Endodermal cell (in vitro differentiated cells): ENCODE data around the gene VPS41. TPM values are rescaled to one million over a fixed set of nuclear protein-coding genes. Genes with fewer than 3 reads are reported as not detected.

ENCODE experiments used
- DNase-seq: peaks from one replicate; pipeline ENCODE4 v3.0.0-alpha.2; 2017
- H3K27ac ChIP-seq: 2 replicates; pipeline ENCODE4 v1.5.1; 2013; ENCODE audit warnings: mild to moderate bottlenecking, low read depth, low read length, moderate library complexity
- H3K27me3 ChIP-seq: 2 replicates; pipeline ENCODE4 v1.6.1; 2013; ENCODE audit warnings: mild to moderate bottlenecking, low read length, moderate library complexity; ENCODE audit not compliant: insufficient read depth, control insufficient read depth, poor library complexity, severe bottlenecking
- H3K36me3 ChIP-seq: 2 replicates; pipeline ENCODE4 v1.7.0; 2013; ENCODE audit warnings: mild to moderate bottlenecking, low read length, moderate library complexity; ENCODE audit not compliant: control insufficient read depth, insufficient read depth
- H3K4me1 ChIP-seq: one replicate; pipeline ENCODE4 v1.7.0; 2013; ENCODE audit warnings: low read length; ENCODE audit not compliant: control insufficient read depth, insufficient read depth
- H3K4me3 ChIP-seq: 2 replicates; pipeline ENCODE4 v1.5.1; 2013; ENCODE audit warnings: mild to moderate bottlenecking, low read length, moderate library complexity
- H3K9ac ChIP-seq: 2 replicates; pipeline ENCODE4 v1.6.1; 2013; ENCODE audit warnings: mild to moderate bottlenecking, low read length, moderate library complexity; ENCODE audit not compliant: poor library complexity, severe bottlenecking; ENCODE audit errors: extremely low read depth
- H3K9me3 ChIP-seq: 2 replicates; pipeline ENCODE4 v1.6.1; 2013; ENCODE audit warnings: mild to moderate bottlenecking, low read length, moderate library complexity; ENCODE audit not compliant: control insufficient read depth
- H3K27ac Mint-ChIP-seq: 2 replicates; pipeline ENCODE4 v1.8.0; 2020; ENCODE audit warnings: mixed read lengths
- H3K27me3 Mint-ChIP-seq: 2 replicates; pipeline ENCODE4 v1.8.0; 2021; ENCODE audit warnings: mild to moderate bottlenecking, mixed read lengths; ENCODE audit not compliant: insufficient read depth
- H3K36me3 Mint-ChIP-seq: 2 replicates; pipeline ENCODE4 v1.8.0; 2020; ENCODE audit warnings: low read depth, mixed read lengths
- H3K4me1 Mint-ChIP-seq: 2 replicates; pipeline ENCODE4 v1.8.0; 2020; ENCODE audit warnings: mixed read lengths
- H3K4me3 Mint-ChIP-seq: 2 replicates; pipeline ENCODE4 v1.8.0; 2020; ENCODE audit warnings: mild to moderate bottlenecking, moderate library complexity, mixed read lengths
- H3K9me3 Mint-ChIP-seq: 2 replicates; pipeline ENCODE4 v1.8.0; 2020; ENCODE audit warnings: mild to moderate bottlenecking, mixed read lengths
- WGBS, 2 experiments: methylation state at CpG; one replicate each; pipeline versions ENCODE4 v1.1.5 to v1.1.7; 2013; ENCODE audit warnings: missing lambda C conversion rate in 2 of 2, mixed read lengths in 1 of 2; ENCODE audit not compliant: insufficient coverage in 1 of 2, insufficient read length in 1 of 2; 5-methylcytosine and 5-hydroxymethylcytosine counted together
- total RNA-seq, 2 donors: library from RNA; stranded (reverse); fragmentation: NEBNext Ultra II Directional in 1 of 2; extraction: Animal tissue kit (Norgen Biotek cat#: 25700) in 1 of 2; gene quantifications; 2 replicates in 1 of 2; 3 replicates in 1 of 2; pipeline ENCODE4 v1.2.1, GENCODE V29; 2021
- TF ChIP-seq, protein P1 (sequence below): fragments of 200-600 bp; sonication (generic); conservative IDR thresholded peaks from 2 replicates; pipeline ENCODE4 v1.5.0; 2021; ENCODE audit warnings: antibody characterized with exemption, mild to moderate bottlenecking

VPS41 gene
- total RNA-seq, 2 donors from 2014 or later, result 77.1 to 78.0 TPM

DNA sequence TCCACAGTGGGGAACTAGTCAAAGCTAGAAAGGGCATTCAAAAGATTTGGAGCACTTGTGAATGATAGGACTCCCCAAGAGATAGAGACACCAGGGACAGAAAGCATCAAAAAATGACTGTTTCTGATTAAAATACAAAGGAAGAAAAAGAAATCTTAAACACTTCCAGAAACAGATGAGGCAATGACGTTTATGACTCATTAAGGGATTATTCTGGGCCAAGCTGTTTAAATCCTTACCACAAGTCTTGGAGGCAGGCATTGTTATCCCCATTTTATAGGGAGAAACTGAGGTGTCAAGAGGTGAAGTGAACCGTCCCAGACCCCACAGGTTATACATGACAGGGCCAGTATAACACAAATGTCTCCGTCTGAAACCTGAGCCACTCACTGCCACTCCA is 209.5 kb downstream of the VPS41 start:
- Mint-ChIP-seq H3K9me3 (peaks cover 3% of the 10 kb centered on the region), H3K36me3 (no peaks in the 10 kb centered on the region), H3K4me3 (no peak overlapping the region), H3K4me1 (peaks cover 6% of the 10 kb centered on the region), H3K27me3 (peaks cover 4% of the 10 kb centered on the region), H3K27ac (no peak overlapping the region)
- Histone ChIP-seq H3K4me1 (no peaks in the 10 kb centered on the region), H3K36me3 (no peaks in the 10 kb centered on the region), H3K9ac (no peak overlapping the region), H3K27me3 (no peaks in the 10 kb centered on the region), H3K27ac (no peak overlapping the region), H3K4me3 (no peak overlapping the region), H3K9me3 (no peaks in the 10 kb centered on the region)
- TF ChIP-seq, protein P1, sequence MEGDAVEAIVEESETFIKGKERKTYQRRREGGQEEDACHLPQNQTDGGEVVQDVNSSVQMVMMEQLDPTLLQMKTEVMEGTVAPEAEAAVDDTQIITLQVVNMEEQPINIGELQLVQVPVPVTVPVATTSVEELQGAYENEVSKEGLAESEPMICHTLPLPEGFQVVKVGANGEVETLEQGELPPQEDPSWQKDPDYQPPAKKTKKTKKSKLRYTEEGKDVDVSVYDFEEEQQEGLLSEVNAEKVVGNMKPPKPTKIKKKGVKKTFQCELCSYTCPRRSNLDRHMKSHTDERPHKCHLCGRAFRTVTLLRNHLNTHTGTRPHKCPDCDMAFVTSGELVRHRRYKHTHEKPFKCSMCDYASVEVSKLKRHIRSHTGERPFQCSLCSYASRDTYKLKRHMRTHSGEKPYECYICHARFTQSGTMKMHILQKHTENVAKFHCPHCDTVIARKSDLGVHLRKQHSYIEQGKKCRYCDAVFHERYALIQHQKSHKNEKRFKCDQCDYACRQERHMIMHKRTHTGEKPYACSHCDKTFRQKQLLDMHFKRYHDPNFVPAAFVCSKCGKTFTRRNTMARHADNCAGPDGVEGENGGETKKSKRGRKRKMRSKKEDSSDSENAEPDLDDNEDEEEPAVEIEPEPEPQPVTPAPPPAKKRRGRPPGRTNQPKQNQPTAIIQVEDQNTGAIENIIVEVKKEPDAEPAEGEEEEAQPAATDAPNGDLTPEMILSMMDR, result no peak
- WGBS, 2 experiments, result 86 to 88% methylated on average over 1 to 3 of the region's 3 CpGs
- no peak for DNase-seq

DNA sequence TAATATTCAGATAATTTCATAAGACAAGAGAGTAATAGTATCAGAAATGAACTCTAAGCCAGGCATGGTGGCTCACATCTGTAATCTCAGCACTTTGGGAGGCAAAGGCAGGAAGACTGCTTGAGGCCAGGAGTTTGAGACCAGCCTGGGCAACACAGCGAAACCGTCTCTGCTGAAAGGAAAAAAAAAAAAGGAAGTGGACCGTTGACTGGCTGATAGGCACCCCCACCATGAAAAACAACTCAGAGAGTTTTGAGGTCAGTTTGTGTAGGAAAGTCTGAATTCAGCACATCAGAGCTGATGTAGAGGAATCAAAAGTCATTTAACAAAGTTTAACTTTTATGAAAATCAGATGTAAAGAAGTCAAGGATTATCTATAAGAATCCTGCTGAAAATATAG is 214.7 kb downstream of the VPS41 start:
- TF ChIP-seq, protein P1, result no peak
- peaks cover 1% of the 10 kb centered on the region for H3K4me1 Mint-ChIP-seq
- H3K4me3 Mint-ChIP-seq, result no peak overlapping the region

DNA sequence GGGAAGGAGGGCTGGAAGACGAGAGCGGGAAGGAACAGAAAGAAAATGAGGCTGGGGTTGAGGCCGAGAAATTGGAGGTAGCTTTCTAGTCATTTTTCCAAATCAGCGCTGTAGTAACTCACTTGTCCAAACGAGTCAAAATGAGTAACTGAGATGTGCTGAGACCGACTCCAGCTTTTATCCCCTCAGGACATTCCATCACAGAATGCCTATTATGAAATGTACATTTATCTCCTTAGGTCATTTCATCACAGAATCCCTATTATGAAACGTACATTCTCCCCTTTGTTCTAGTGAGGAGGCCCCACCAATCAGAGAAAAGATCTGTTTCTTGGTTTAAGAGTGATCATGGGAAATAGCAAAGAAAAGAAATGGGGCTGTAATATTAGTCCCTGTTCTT is 222.1 kb downstream of the VPS41 start:
- H3K27ac Mint-ChIP-seq, result no peak overlapping the region
- no peak overlapping the region for H3K4me3 Mint-ChIP-seq
- H3K4me1 ChIP-seq, result peaks cover 10% of the 10 kb centered on the region
- no peak overlapping the region for H3K4me3 ChIP-seq
- no peaks in the 10 kb centered on the region for H3K36me3 Mint-ChIP-seq
- H3K36me3 ChIP-seq, result no peaks in the 10 kb centered on the region
- H3K27me3 Mint-ChIP-seq, result peaks cover 4% of the 10 kb centered on the region
- no peak for DNase-seq
- no peak overlapping the region for H3K27ac ChIP-seq
- H3K27me3 ChIP-seq, result no peaks in the 10 kb centered on the region
- WGBS, 2 experiments, result 94 to 100% methylated on average over 3 to 7 of the region's 7 CpGs
- H3K9me3 Mint-ChIP-seq, result peaks cover 16% of the 10 kb centered on the region
- TF ChIP-seq, protein P1, result no peak
- H3K9me3 ChIP-seq, result peaks cover 31% of the 10 kb centered on the region
- peaks cover 18% of the 10 kb centered on the region for H3K4me1 Mint-ChIP-seq
- no peak overlapping the region for H3K9ac ChIP-seq

More for the DNA sequence above, 214.7 kb downstream of the VPS41 start:
- WGBS, 2 experiments, result 63 to 97% methylated on average over 1 to 3 of the region's 3 CpGs
- no peaks in the 10 kb centered on the region for H3K36me3 ChIP-seq
- DNase-seq, result no peak
- H3K4me3 ChIP-seq, result no peak overlapping the region
- H3K27ac Mint-ChIP-seq, result no peak overlapping the region
- no peaks in the 10 kb centered on the region for H3K27me3 ChIP-seq
- no peaks in the 10 kb centered on the region for H3K36me3 Mint-ChIP-seq
- peaks cover 3% of the 10 kb centered on the region for H3K9me3 Mint-ChIP-seq
- H3K4me1 ChIP-seq, result no peaks in the 10 kb centered on the region
- H3K9ac ChIP-seq, result no peak overlapping the region
- H3K27me3 Mint-ChIP-seq, result peaks cover 6% of the 10 kb centered on the region
- no peaks in the 10 kb centered on the region for H3K9me3 ChIP-seq
- H3K27ac ChIP-seq, result no peak overlapping the region
